Measurements from ENCODE around the gene GJA9. TPM values are rescaled to one million over a fixed set of nuclear protein-coding genes. Genes with fewer than 3 reads are reported as not detected.

Gene GJA9
- total and polyA plus RNA-seq, 2 of the 4 experiments (the other 2 are of a cell fraction): not detected

Small RNA genes within 50 kb of the gene (microRNA-seq; reads per million reads assigned to microRNA genes)
- gene GJA9-MYCBP (ENCODE audit: insufficient read depth, insufficient read length) (not detected), gene RNU6-605P (ENCODE audit: insufficient read depth, insufficient read length) (not detected)

Small RNA genes within 50 kb of the gene (small RNA-seq; reads per million reads assigned to genes)
- gene GJA9-MYCBP (0 reads per million in 5 experiments), gene RNU6-605P (0 reads per million in 5 experiments)

Other genes with a start within 250 kb of the GJA9 start
- gene RRAGC, start 21.8 kb downstream of the GJA9 start, total RNA-seq (2012; rRNA removed): 7.2 and 11.7 TPM in 2 replicates
- 9.3 and 12.2 TPM in 2 replicates for gene RRAGC, start 21.8 kb downstream of the GJA9 start, polyA plus RNA-seq (2012; rRNA removed)
- gene MYCBP, start 8.2 kb downstream of the GJA9 start, total RNA-seq (2012; rRNA removed): 9.9 and 15.6 TPM in 2 replicates
- gene MYCBP, start 8.2 kb downstream of the GJA9 start, polyA plus RNA-seq (2012; rRNA removed): 10.1 and 11.9 TPM in 2 replicates
- 0.28 and 0.36 TPM in 2 replicates for gene RHBDL2, start 60.2 kb upstream of the GJA9 start, total RNA-seq (2012; rRNA removed)
- gene RHBDL2, start 60.2 kb upstream of the GJA9 start, polyA plus RNA-seq (2012; rRNA removed): 0.30 and 0.38 TPM in 2 replicates
- 42.5 and 63.9 TPM in 2 replicates for gene AKIRIN1, start 109.7 kb upstream of the GJA9 start, total RNA-seq (2012; rRNA removed)
- 37.7 and 44.2 TPM in 2 replicates for gene AKIRIN1, start 109.7 kb upstream of the GJA9 start, polyA plus RNA-seq (2012; rRNA removed)
- 645 and 1,415 TPM in 2 replicates for gene NDUFS5, start 144.8 kb upstream of the GJA9 start, total RNA-seq (2012; rRNA removed)
- 934 and 1,092 TPM in 2 replicates for gene NDUFS5, start 144.8 kb upstream of the GJA9 start, polyA plus RNA-seq (2012; rRNA removed)